Activated T-cell treated with anti-CD3 and anti-CD28 coated beads, Interleukin-2, amount 50 U/mL, for 4 hours (primary cell): ENCODE results near the gene LSAMP. TPM values are rescaled to one million over a fixed set of nuclear protein-coding genes. Genes with fewer than 3 reads are reported as not detected.

Experiments
- ATAC-seq, 2 donors: fragments of 200-7000 bp; cut with Tn5 transposase; one replicate each; pipeline ENCODE4 v1.10.0; 2021
- DNase-seq: peaks from one replicate; pipeline ENCODE4 v3.0.0-alpha.2; 2020
- H3K27me3 Mint-ChIP-seq: one replicate; pipeline ENCODE4 v1.8.0; 2021; ENCODE audit warnings: low read depth, mixed read lengths
- H3K36me3 Mint-ChIP-seq: one replicate; pipeline ENCODE4 v1.8.0; 2022; ENCODE audit warnings: mixed read lengths; ENCODE audit not compliant: insufficient read depth
- H3K4me1 Mint-ChIP-seq: one replicate; pipeline ENCODE4 v1.8.0; 2021; ENCODE audit warnings: low read depth, mixed read lengths
- H3K4me3 Mint-ChIP-seq: one replicate; pipeline ENCODE4 v1.8.0; 2021; ENCODE audit warnings: mild to moderate bottlenecking, moderate library complexity, mixed read lengths
- H3K9me3 Mint-ChIP-seq: one replicate; pipeline ENCODE4 v1.8.0; 2021; ENCODE audit warnings: mixed read lengths
- total RNA-seq, 3 donors: library from RNA; stranded (reverse); gene quantifications; one replicate each; pipeline ENCODE4 v1.2.1, GENCODE V29; 2021

Gene LSAMP
- not detected for total RNA-seq

DNA sequence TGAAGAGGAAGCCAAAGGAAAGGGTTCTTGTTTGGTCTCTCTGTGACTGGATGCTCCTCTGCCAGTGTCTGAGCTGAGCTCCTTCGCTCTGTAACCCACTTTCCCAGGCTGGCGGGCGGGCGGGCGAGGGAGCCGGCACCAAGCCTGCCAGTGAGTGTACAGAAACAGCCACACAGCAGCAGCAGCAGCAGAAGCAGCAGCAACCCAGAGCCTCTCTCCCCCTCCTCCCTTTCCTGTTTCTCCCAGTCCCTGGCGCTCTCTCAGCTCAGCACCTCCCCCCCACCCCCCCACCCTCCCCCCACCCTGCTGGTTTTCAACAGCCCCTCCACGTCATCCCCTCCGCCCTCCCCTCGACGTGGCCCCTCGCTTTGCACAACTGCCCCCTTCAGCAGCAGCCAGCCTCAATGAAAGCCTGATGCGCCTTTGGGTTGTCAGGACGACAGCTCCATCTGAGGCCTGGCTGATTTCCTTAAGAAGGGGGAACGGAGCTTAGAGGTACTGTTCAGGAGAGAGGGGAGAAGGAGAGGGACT lies at the start of gene LSAMP:
TSS of gene LSAMP (minus strand) at position 177 of the 531 bp plus-strand sequence.
- H3K36me3 Mint-ChIP-seq = no peaks in the 10 kb centered on the region
- peaks cover 4% of the 10 kb centered on the region for H3K9me3 Mint-ChIP-seq
- ATAC-seq (no peak), DNase-seq (no peak)
- H3K27me3 Mint-ChIP-seq = peaks cover 8% of the 10 kb centered on the region
- H3K4me1 Mint-ChIP-seq = no peaks in the 10 kb centered on the region
- no peak within 1 kb of the TSS for H3K4me3 Mint-ChIP-seq

DNA sequence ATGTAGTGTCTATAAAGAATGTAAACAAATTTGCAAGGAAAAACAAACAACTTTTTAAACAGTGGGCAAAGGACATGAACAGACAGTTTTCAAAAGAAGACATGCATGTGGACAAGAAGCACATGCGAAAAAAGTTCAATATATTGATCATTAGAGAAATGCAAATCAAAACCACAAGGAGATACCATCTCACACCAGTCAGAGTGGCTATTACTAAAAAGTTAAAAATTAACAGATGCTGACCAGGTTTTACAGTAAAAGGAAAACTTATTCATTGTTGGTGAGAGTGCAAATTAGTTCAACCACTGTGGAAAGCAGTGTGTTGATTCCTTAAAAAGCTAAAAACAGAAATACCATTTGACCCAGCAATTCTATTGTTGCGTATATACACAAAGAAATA lies 47.1 kb upstream of the LSAMP start:
- Mint-ChIP-seq H3K9me3 (peaks cover 30% of the 10 kb centered on the region), H3K4me3 (no peak overlapping the region), H3K4me1 (no peaks in the 10 kb centered on the region), H3K27me3 (no peaks in the 10 kb centered on the region), H3K36me3 (no peaks in the 10 kb centered on the region)
- ATAC-seq (no peak), DNase-seq (no peak)

DNA sequence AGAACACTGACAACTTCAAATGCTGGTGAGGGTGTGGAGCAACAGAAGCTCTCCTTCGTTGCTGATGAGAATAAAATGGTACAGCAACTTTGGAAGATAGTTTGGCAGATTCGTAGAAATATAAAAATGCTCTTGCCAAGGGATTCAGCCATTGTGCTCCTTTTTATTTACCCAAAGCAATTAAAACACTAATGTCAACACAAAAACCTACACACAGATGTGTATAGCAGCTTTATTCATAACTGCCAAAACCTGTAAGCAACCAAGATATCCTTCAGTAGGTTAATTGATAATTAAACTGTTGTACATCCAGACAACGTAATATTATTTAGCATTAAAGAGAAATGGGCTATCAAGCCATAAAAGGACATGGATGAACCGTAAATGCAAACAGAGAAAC lies 37.8 kb upstream of the LSAMP start:
- Mint-ChIP-seq H3K36me3 (no peaks in the 10 kb centered on the region), H3K27me3 (no peaks in the 10 kb centered on the region), H3K4me3 (no peak overlapping the region), H3K4me1 (no peaks in the 10 kb centered on the region), H3K9me3 (peaks cover 10% of the 10 kb centered on the region)
- ATAC-seq (no peak), DNase-seq (no peak)

DNA sequence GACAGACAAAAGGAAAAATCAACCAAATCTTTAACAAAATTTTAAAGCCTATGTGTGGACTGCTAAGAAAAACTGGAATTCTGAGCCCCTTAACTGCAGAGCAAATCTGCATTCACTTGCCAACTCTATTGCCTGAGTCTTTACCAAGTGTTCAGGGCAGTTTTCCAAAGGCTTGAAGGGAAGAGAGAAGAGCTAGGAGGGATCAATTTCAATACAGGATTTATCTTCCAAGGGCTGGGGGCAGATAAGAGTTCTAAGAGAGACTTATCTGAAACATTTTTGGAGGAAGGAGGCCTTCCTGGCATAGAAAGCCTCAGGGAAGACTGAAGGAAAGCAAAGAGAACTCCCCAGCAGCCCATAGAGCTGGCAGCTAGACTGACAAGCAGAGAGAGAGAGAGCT lies 31.4 kb upstream of the LSAMP start:
- no peak overlapping the region for H3K4me3 Mint-ChIP-seq
- DNase-seq (no peak), ATAC-seq (no peak)
- H3K4me1 Mint-ChIP-seq = no peaks in the 10 kb centered on the region
- peaks cover 15% of the 10 kb centered on the region for H3K9me3 Mint-ChIP-seq
- H3K27me3 Mint-ChIP-seq = no peaks in the 10 kb centered on the region
- no peaks in the 10 kb centered on the region for H3K36me3 Mint-ChIP-seq

DNA sequence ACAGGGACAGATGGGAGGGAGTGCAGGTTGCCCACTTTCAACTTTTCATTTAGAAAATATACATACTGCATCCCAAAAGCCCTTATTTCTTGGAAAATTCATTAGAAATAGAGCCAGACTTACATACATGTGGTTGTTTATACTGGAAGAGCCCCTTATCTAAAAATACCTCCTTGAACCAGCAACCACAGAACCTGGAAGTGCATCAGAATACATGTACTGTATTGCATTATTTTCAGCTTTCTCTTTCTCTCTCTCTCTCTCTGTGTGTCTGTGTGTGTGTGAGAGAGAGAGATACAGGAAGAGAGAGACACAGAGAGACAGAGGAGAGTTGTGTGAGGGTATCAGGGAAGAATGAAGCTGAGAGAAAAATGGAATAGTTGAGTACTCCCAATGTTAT lies 29.5 kb upstream of the LSAMP start:
- H3K4me1 Mint-ChIP-seq = no peaks in the 10 kb centered on the region
- ATAC-seq = no peak
- peaks cover 15% of the 10 kb centered on the region for H3K9me3 Mint-ChIP-seq
- no peak overlapping the region for H3K4me3 Mint-ChIP-seq
- DNase-seq = no peak
- no peaks in the 10 kb centered on the region for H3K36me3 Mint-ChIP-seq
- no peaks in the 10 kb centered on the region for H3K27me3 Mint-ChIP-seq

DNA sequence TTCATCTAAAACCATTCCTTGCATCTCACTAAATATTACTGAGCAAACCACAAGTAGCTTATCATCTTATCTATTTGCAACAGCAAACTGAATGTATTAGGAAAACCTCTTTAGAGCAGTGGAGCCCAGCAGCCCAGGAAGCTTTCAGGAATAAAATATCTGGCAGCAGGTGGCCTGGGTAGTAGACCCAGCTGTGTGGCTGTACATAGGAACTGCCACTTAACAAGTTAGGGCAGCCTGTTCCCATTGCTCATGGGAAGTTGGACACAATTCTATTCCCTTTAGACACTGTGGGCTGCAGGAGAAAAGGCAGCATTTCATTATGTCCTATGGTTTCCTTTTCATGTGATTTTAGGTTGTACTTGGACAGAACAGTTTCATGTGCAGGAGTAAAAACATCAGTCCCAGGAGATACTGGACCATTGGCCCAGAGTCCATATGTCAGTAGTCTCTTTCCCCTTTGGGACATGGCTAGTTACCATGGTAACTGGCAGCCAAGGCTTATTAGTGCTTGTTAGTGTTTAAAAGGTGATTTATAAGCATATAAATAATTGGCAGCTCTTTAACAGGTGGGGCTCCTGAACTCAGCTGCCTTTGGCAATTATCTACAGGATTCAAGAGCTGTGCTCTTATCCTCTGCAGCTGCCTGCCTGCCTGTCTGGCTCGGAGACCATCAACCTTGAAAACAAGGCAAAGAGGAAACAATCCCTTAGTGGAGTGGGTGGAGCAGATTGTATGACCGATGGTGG lies 28.9 kb upstream of the LSAMP start:
- H3K4me3 Mint-ChIP-seq = no peak overlapping the region
- no peaks in the 10 kb centered on the region for H3K27me3 Mint-ChIP-seq
- ATAC-seq = no peak
- no peak for DNase-seq
- H3K4me1 Mint-ChIP-seq = no peaks in the 10 kb centered on the region
- H3K36me3 Mint-ChIP-seq = no peaks in the 10 kb centered on the region
- peaks cover 15% of the 10 kb centered on the region for H3K9me3 Mint-ChIP-seq

DNA sequence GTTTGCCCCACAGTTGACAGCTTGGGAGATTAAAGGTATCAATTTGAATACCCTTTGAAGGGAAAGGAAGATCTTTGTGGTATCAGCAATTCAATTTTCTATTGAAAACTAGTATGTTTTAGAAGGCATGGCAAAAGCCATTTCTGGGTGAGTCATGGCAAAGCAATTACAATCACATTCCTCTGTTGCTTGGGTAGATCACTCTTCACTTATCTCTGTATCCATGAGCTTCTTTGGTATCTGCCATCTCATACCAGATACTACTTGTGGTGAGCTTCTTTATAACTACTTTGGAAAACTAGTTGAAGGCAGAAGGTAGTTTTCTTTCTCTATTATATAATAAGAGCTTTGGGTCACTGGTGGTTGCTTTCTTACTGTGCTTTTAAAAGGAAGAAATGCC lies 28.3 kb upstream of the LSAMP start:
- Mint-ChIP-seq H3K9me3 (peaks cover 15% of the 10 kb centered on the region), H3K36me3 (no peaks in the 10 kb centered on the region), H3K27me3 (no peaks in the 10 kb centered on the region), H3K4me1 (no peaks in the 10 kb centered on the region), H3K4me3 (no peak overlapping the region)
- no peak for ATAC-seq
- no peak for DNase-seq

DNA sequence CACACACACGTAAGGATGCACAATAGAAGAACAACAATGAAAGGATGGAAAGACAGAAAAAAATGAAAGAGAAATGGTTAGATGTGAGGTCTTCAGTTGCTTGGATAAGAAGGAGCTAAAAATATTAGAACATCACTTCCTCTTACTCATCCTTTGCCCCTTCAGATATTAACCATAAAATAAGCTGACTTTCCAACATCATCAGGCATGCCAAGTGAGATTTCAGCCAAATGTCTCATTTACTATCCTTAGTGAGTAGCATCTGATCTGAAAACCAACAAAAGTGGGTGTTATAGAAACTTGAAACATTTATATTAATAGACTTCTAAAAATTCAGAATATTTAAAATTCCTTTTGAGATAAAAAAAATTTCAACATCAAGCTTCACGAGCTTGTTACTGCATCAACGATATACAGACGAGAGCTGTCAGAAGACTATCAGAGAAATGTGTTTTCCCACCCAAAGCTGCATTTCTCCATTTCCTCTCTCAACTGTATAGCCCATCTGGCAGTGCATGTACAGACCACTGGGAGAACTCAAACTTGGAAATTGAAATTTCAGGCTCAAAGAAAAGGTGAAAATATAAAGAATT lies 25.4 kb upstream of the LSAMP start:
- no peaks in the 10 kb centered on the region for H3K36me3 Mint-ChIP-seq
- no peaks in the 10 kb centered on the region for H3K27me3 Mint-ChIP-seq
- ATAC-seq (no peak), DNase-seq (no peak)
- peaks cover 4% of the 10 kb centered on the region for H3K9me3 Mint-ChIP-seq
- H3K4me3 Mint-ChIP-seq = no peak overlapping the region
- no peaks in the 10 kb centered on the region for H3K4me1 Mint-ChIP-seq

DNA sequence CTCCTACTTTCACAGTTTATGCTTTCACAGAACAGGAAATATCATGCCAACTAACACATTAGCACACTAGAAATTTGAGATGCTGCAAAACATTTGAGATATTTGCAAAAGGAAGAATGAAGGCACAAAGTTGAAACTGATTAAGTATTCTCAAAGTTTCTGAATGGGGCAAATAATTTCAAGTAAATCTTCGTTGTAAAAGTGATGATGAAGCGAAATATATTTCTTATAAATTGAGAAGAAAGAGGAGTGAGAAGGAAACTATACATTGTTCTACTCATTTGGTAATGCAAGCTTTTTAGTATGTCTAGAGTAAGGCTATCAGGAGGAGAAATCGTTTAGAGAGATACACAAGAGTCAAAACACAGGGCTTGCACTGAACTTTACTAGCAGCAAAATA lies 24.3 kb upstream of the LSAMP start:
- H3K36me3 Mint-ChIP-seq = no peaks in the 10 kb centered on the region
- no peak for DNase-seq
- H3K9me3 Mint-ChIP-seq = peaks cover 4% of the 10 kb centered on the region
- no peaks in the 10 kb centered on the region for H3K4me1 Mint-ChIP-seq
- ATAC-seq = no peak
- H3K4me3 Mint-ChIP-seq = no peak overlapping the region
- H3K27me3 Mint-ChIP-seq = no peaks in the 10 kb centered on the region

DNA sequence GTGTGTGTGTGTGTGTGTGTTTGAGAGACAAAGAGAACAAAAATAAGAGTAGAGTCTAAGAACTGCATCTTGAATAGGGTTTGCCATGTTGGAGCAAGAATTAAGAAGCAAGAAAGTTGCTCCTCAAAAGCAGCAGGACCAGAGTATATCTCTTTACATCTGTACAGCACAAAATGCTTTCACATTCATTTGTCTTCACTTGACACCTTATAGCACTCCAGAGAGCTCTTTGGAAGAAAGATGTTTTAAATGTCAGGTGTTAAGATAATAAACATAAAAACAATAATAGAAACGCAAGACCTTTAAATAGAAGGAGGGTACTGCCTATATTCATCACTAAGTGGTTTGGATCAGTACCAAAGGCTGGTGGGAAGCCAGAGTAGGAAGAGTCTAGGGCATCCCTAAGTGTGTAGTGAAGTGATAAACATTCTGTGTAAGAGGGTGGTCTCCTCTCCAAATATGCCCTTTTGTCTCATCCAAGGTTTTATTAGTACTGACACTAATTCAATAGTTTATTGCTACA lies 19.1 kb upstream of the LSAMP start:
- ATAC-seq (no peak), DNase-seq (no peak)
- Mint-ChIP-seq H3K4me3 (no peak overlapping the region), H3K27me3 (no peaks in the 10 kb centered on the region), H3K9me3 (peaks cover 6% of the 10 kb centered on the region), H3K36me3 (no peaks in the 10 kb centered on the region), H3K4me1 (no peaks in the 10 kb centered on the region)

DNA sequence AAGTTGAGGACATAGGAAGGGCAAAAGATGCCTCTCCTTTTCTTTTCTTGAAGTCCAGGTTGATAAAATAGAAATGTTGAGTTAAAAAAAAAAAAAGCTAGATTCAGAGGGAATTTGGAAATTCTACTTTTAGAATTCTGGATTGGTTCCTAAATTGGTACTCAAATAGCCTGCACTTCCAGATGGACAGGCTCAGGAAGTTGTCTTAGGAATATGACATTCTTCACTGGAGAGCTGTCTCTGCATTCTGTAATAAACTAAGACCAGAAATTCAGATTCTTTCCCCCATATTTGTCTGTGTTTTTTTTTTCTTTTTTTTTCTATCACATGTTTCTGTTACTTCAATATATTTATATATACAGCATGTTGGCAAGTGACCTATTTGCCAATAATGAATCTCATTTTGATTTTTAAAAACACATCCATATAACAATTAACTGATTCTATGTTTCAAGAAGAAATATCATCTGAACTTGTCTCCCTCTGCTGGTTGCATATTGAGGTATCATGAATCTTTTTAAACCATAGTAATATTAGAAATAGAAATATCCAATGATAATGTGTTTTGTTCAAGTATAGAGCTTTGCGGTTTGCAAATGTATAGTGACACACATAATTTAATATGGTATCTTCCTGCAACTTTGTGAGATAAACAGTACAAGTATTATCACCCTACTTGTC lies 8.5 kb upstream of the LSAMP start:
- Mint-ChIP-seq H3K9me3 (peaks cover 3% of the 10 kb centered on the region), H3K27me3 (no peaks in the 10 kb centered on the region), H3K4me1 (no peaks in the 10 kb centered on the region), H3K36me3 (no peaks in the 10 kb centered on the region), H3K4me3 (no peak overlapping the region)
- ATAC-seq = no peak
- no peak for DNase-seq

DNA sequence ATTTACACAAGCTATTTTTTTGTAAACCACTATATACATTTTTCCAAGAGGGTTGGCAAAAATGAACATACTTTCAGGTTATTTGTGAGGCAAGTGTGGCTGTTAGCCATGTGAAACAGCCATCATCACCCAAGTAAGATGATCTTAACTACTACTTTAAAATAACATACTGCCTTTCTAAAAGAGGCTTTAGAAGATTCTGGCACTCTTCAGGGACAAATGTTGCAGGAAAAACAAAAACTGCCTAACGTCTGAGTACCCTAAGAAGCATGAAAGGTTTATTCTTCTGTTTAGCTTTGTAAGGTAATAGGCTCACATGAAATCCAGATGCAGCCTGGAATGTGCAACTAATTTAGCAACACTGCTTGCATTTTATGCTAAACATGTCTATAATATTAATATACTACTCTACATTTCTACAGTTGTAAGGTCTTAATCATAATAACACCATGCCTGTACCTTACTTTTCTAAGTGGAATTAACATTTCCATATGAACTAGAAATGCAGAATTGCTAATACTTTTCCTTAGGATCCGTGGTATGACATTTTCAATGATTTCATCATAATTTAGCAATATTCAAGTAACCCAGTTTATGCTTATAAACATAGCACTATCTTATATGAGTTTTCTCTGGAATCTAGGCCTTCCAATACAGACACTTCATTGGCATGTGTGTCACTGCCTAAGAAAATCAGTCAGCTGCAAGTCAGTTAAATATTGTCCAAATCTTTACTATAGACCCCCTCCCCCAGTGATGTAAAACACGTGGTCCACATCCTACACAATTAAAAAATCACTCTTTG lies 4.5 kb upstream of the LSAMP start:
- Mint-ChIP-seq H3K27me3 (peaks cover 4% of the 10 kb centered on the region), H3K36me3 (no peaks in the 10 kb centered on the region), H3K9me3 (peaks cover 4% of the 10 kb centered on the region), H3K4me1 (no peaks in the 10 kb centered on the region), H3K4me3 (no peak overlapping the region)
- DNase-seq = no peak
- ATAC-seq = no peak

DNA sequence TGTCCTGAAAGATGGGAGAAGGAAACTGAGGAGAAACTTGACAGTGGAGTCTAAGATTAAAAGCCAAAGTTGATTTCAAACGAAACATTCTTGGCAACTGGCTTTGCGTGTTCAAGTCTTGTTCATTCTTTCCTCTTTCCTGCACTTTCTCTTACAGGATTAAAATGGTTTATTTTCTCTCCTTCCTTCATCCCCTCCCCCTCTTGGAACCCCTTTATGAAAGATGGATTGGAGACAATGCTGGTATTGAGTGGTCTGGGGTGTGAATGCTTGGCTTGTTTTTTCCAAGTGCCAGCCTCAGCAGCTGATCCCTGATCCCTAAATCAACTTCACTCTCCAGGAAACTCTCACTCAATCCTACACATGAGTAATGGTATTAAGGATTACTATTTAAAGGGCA lies 703 bp upstream of the LSAMP start:
- Mint-ChIP-seq H3K4me1 (no peaks in the 10 kb centered on the region), H3K27me3 (peaks cover 8% of the 10 kb centered on the region), H3K4me3 (no peak overlapping the region), H3K36me3 (no peaks in the 10 kb centered on the region), H3K9me3 (peaks cover 4% of the 10 kb centered on the region)
- DNase-seq (no peak), ATAC-seq (no peak)

DNA sequence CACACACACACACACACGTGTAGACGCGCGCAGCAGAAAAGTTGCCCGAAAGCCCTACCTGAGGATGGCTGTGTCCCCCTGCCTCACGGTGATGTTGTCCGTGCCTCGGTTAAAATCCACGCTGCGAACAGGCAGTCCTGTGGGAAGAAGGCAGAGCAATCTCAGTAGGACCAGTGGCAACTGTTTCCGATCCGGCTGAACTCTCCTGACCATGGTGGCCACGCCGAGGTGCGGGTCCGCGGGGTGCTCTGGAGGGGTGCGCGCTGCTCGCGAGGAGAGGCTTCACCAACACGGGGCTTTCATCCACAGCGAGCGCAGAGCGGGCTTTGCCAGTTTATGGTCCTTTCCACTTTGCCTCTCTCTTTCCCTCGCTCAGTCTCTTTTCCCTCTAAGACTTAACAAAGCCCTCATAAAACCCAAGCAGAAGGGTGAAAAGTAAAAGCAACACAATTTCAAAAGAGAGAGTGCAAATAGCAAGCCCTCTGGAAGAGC lies 422 bp downstream of the LSAMP start:
- Mint-ChIP-seq H3K36me3 (no peaks in the 10 kb centered on the region), H3K4me1 (no peaks in the 10 kb centered on the region), H3K4me3 (no peak overlapping the region), H3K27me3 (peaks cover 8% of the 10 kb centered on the region), H3K9me3 (peaks cover 4% of the 10 kb centered on the region)
- no peak for ATAC-seq
- DNase-seq = no peak
